Stimulated activated CD4-positive, alpha-beta T cell treated with anti-CD3 and anti-CD28 coated beads, TNF-alpha, amount 100 ng/mL, for 48 hours (primary cell): ENCODE measurements around the gene LRMDA.

Experiments used
- DNase-seq, 3 donors: peaks; one replicate each; pipeline ENCODE4 v3.0.0-alpha.2; 2020; ENCODE audit warnings: low read depth in 3 of 3

Gene LRMDA

GRCh38 chr10:76331742-76332141 is 900.3 kb downstream of the LRMDA start:
- DNase-seq, result no peak

GRCh38 chr10:76333326-76333725 is 901.9 kb downstream of the LRMDA start:
- no peak for DNase-seq

DNA sequence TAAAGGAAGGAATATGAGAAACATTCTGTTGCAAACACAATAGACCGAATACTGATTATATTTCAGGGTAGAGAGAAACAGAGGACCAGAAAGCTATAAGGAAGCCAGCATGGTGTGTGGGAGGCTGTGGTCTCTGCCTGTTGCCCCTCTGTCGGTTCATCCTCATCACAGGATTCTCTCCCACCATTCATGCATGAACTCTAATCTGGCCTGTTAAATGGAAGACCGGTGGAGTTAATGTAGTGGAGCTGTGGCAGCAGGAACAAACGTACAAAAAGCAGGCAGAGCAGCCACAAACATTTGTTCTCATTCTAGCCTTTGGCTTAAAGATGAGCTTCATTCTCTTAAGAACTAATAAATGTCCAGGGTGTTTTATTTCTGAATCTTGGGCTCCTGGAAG is 902.4 kb downstream of the LRMDA start:
- no peak for DNase-seq

GRCh38 chr10:76334255-76334654 is 902.8 kb downstream of the LRMDA start:
- no peak for DNase-seq

DNA sequence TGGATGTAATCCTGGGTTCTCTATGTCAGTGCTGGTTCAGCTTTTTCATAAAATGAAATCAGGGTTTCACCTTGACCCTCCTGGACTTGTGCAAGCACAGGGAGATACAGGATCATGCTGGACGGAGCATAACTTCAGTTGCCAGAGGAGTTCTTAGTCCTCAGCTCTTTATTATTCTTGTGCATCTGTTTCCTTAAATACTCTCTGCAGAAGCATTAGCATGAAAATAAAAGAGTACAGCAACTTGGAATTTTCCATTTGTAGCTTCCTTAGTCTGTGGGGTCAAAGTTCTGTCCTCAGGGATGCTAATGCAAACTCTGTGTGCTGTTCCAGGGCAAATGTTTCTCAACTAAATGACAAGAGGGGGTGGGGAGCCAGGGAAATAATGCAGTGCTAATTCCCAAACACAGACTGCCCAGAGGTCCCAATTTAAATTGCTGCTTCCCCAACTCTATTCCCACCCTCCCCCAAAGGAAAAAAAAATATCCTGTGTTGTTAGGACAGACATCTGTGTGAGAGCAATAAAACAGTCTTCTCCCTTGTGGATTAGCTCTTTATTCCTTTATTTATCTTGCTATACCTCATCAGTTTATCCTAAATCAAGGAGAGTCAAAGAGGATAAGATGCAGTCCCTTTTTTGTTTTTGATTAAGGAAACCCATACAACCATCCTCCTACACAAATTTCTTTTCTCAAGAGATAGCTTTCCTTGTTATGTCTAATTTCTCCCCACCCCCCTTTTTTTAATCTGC is 905.0 kb downstream of the LRMDA start:
- no peak for DNase-seq

- no peak for DNase-seq
Measured at GRCh38 chr10:76337641-76338040, 906.2 kb downstream of the LRMDA start.

DNA sequence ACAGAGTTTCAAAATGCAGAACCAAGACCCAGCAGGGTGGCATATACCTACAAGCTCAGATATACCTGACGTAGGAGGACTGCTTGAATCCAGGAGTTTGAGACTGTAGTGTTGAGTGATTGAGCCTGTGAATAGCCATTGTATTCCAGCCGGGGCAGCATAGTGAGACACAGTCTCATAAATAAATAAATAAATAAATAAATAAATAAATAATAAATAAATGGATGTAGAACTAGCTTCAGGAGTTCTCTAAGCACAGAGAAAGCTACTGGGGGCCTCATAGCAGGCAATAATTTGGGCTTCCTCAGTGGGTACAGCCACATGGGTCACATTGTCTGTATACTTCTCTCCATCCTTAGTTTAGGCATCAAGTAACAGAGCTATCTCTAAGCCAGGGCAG is 906.8 kb downstream of the LRMDA start:
- no peak for DNase-seq

DNA sequence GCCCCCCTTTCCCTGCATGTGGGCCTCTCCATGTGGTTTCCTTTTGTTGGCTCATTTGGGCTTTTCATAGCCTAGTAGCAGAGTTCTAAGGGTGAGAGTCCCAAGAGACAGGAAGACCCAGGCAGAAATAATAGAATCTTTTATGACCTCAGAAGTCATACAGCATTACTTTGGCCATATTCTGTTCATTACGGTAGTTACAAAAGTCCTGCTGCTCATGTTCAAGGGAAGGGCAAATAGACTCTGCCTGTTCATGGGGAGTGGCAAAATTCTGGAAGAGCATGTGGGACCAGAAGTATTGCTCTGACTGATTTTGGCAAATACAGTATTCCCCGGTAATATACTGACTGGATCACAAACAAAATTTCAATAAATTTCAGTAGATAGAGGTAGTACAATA is 910.3 kb downstream of the LRMDA start:
- no peak for DNase-seq

DNA sequence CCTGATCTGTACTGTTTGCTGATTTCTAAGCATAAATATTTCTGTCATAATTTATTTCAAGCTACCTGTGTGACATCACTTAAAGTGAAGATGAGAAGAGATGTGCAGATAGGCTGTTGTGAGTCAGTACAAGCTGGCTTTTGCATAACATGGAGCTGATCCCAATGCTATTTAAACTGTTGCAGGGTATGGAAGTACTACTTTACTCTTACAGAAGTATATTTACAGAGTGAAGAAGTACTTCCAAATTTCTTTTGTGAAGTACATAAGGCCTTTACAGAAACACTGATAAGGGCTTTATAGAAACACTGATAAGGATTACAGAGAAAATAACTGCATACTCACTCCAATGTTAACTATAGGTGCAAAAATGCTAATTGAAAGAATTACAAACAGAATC is 911.6 kb downstream of the LRMDA start:
- no peak for DNase-seq

DNA sequence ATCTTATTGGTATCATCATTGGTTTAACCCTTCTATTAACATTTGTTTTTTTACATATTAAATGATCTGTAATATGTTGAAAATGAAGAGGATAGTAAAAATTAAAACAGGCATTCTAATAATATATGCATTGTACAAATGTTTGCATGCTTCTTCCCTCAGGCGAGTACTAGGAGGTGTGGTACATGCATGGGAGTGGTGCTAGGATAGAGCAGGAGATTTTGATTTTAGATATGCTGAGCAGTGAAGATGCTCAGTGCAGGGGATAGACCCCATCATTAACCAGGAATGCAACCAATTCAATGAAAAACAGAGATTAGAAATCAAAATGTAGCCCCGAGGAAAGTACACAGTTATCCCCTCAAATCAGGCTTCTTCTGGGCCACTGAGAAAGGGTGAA is 916.4 kb downstream of the LRMDA start:
- no peak for DNase-seq

DNA sequence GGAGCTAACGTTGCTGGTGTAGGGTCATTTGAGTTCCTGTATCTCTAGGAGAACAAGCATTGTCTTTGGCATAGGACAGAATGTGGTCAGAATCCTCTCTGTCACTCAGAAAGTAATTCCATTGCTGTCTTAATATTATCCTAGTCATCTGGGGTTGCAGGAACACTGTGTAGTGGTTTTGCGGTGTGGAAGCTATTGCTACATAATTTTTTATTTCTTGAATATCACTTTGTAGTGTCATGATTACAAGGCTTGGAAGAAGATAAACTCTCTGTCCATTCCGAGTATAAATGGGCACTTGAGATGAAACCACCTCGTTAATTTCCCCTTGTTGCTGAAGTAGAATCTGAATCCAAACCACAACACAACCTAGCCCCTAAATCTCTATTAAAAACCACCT is 919.2 kb downstream of the LRMDA start:
- no peak for DNase-seq

DNA sequence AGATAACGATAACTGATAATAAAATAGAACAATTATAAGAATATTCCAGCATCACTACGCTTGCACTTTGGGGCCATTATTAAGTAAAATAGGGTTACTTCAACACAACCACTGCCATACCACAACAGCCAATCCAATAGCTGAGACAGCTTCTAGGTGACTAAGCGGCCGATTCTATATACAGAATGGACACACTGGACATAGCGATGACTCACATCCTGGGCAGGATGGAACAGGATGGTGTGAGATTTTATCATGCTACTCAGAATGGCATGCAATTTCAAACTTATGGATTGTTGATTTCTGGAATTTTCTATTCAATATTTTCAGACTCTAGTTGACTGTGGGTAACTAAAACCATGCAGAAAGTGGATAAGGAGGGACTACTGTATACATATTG is 920.9 kb downstream of the LRMDA start:
- no peak for DNase-seq

DNA sequence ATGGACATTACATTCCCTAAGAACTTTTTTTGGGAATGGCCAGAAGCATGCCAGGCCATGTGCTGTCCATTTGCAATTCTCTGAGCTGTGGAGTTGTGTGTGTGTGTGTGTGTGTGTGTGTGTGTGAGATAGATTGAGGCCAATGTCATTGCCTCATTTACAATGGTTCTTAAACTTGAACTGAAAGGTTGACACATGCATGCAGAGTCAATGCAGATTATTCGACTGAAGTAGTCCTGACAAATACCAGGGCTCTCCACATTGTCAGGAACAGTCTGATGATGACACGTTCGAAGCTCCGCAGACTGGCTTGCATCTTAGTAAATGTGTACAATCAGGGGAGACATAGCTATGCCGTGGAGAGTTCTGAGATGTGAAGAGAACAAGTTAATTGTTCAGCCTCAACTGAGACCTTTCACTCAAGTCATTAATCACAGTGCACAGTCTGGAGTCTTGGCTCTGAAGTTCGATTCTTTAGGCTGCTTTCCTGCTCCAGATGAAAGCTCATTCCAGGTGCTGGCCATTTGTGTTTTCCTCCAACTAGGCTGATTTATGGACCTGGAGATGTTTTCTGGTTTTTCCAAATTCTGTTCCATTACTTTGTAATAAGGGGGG is 921.9 kb downstream of the LRMDA start:
- no peak for DNase-seq

DNA sequence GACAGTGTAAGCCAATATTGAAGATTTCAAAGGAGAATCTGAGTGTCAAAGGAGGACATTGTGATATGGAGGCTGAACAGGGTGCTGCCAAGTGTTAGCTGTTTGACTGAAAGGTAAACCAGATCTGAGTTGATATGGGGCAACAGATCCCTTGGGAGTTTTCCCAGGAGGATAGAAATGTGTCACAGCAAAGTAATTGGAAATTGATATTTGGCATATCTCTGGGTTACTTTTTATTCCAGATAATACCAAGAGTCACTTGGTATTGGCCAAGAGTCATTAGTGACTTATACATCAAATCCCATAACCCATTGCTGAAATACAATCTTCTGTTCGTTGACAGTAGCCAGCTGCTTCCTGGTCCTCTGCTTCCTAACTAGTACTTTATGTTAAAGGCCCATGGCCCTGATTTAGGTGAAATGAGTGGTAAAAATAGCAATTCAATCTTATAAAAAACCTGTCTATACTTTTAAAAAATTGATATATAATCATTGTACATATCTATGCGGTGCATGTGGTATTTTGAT is 922.9 kb downstream of the LRMDA start:
- no peak for DNase-seq

DNA sequence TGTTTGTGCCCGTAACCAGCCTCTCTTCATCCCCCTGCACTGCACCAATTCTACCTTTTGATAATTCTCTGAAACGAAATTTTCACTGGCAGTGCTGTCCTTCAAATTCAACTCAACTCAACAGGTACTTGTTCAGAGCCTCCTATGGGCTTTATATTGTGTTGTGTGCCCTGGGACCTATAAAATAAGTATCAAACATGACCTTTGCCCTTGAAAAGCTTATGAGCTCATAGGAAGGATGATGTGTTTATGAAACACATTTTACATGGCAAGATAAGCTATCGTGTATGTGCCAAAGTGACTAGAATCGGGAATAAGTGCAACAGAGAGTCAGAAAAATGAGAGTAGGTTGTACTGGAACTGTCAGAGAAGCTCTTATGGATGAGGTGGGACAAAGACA is 923.5 kb downstream of the LRMDA start:
- no peak for DNase-seq

DNA sequence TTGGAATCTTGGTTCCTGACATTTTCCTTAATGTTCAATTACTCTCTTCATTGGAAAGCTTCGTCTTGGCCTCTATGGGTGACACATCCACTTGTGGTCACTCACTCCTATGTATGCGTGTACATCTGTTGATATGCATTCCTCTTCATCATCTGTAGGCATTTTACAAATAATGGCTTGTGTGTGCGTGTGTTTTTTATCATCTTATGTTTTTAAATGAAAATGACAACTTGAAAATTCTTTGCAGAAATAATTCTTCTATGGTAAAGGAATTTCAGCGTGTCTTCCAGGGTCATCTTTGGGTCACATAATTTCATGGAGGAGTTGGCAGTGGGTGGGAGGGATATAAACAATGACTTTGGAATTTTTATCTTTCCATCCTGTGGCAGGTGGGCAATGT is 925.1 kb downstream of the LRMDA start:
- DNase-seq, result no peak

- DNase-seq, result no peak
Measured at GRCh38 chr10:76357726-76358415, 926.4 kb downstream of the LRMDA start.

- DNase-seq, result no peak
Measured at GRCh38 chr10:76358743-76359395, 927.4 kb downstream of the LRMDA start.

- DNase-seq, result no peak
Measured at GRCh38 chr10:76375761-76376160, 944.3 kb downstream of the LRMDA start.

DNA sequence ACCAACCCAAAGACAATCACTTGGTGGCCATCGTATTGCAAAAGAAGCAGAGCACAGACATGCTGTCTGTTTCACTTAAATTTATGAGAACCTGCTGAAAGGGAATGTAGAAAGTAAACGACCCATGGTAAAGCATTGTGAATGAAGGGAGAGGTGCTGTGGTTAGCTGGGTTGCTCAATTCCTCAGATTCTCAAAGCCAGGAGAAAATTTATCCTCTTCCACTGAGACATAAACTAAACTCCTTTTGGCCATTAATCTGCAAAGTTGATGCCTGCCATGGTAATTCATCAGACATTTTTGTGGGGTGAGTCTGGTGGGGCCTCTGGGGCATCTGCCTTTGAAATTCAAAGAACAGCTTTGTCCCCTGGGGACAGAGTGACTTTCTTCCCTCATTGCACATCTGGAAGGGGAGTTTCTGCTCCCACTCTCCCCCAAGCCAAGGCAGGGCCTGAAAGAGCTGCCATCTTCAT is 951.0 kb downstream of the LRMDA start:
- no peak for DNase-seq

DNA sequence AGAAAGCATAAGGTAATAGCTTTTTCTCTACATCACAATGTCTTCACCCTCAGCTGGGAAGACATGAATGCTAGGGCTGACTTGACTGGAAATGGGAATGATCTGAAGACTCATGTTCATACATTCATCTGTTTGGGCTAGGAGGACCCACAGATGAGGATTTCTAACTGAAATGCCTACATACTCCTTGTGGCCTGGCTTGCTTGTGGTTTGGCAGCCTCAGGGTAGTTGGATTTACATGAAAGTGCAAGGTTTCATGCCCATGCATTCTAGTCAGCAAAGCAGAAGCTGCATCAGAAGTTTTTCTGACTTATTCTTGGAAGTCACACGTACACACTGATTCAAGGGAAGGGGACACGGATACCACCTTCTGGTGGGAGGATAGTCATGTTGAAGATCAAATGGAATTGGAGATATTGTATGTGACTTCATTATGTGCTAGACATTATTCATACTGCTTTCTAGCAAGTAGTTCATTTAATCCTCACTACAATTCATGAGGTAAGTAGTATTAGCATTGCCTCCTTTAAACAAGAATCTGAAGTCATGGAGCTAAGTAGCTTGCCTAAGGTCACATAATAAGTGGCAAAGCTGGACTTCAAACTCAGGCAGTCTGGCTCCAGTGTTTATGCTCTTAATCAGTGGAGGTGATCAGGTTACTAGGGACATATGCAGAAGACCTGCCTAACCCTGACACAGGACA is 957.0 kb downstream of the LRMDA start:
- DNase-seq, result no peak
